K562 (cell line): ENCODE measurements around the gene ATG13. TPM values are rescaled to one million over a fixed set of nuclear protein-coding genes. Genes with fewer than 3 reads are reported as not detected.

ENCODE experiments used
- ATAC-seq: fragments of 200-7000 bp; cut with Tn5 transposase; 3 replicates; pipeline ENCODE4 v1.9.1; 2020; ENCODE audit warnings: moderate library complexity
- BruUV-seq: library from RNA; stranded (reverse); fragments of 400-500 nt; replicated peaks from 2 replicates; lab custom pipeline; 2021; lab: Mats Ljungman, UMichigan
- CTCF ChIA-PET: fragments of 300-600 bp; formaldehyde crosslinking; extraction: SDS; loops from one replicate; lab custom pipeline; 2021; ENCODE audit warnings: low intra/inter-chr PET ratio; lab: Yijun Ruan, JAX
- POLR2A ChIA-PET: fragments of 300-600, 350-650 bp; sonication (Branson Sonifier 250); formaldehyde crosslinking; extraction: SDS; loops from one replicate; lab custom pipeline; 2021; ENCODE audit warnings: antibody characterized with exemption, inconsistent platforms; lab: Yijun Ruan, JAX
- DNase-seq, 4 experiments: peaks; one replicate each; pipeline versions ENCODE4 v3.0.0 to v3.0.0-alpha.2; 2011 to 2018; ENCODE audit warnings: low spot score in 3 of 4, mixed read lengths in 3 of 4; ENCODE audit errors: extremely low read depth in 1 of 4
- FAIRE-seq: peaks from 2 replicates; lab custom pipeline; 2011; peaks lifted over from hg19 to GRCh38; lab: Jason Lieb, UNC
- H2AFZ ChIP-seq: 2 replicates; pipeline ENCODE4 v1.6.0; 2011; ENCODE audit warnings: low read depth, low read length, control low read depth, inconsistent platforms
- H3K27ac ChIP-seq: fragments of 200-600 bp; 3 replicates; pipeline ENCODE4 v1.8.0; 2011; ENCODE audit warnings: low read depth, mild to moderate bottlenecking, control low read depth, inconsistent platforms, low read length, moderate library complexity, mixed read lengths; ENCODE audit errors: extremely low read depth
- H3K27me3 ChIP-seq, 2 experiments: fragments of 300-600 bp in 1 of 2; 2 replicates in 1 of 2; 3 replicates in 1 of 2; pipeline versions ENCODE4 v1.6.0 to v1.8.0; 2011; ENCODE audit warnings: inconsistent platforms in 2 of 2, low read length in 2 of 2, mild to moderate bottlenecking in 1 of 2, mixed read lengths in 1 of 2, moderate library complexity in 1 of 2; ENCODE audit not compliant: control insufficient read depth in 2 of 2, insufficient read depth in 2 of 2
- H3K36me3 ChIP-seq: fragments of 300-600 bp; 3 replicates; pipeline ENCODE4 v1.8.0; 2011; ENCODE audit warnings: mild to moderate bottlenecking, low read length, inconsistent platforms; ENCODE audit not compliant: control insufficient read depth, insufficient read depth
- H3K4me1 ChIP-seq, 2 experiments: fragments of 200-600 bp in 1 of 2; replicated peaks in 1 of 2; 2 replicates in 1 of 2; 3 replicates in 1 of 2; pipeline versions ENCODE4 v1.5.1 to v1.8.0; 2011; ENCODE audit warnings: inconsistent platforms in 2 of 2, low read length in 2 of 2, mild to moderate bottlenecking in 1 of 2, mixed read lengths in 1 of 2, moderate library complexity in 1 of 2; ENCODE audit not compliant: control insufficient read depth in 2 of 2, insufficient read depth in 2 of 2
- H3K4me2 ChIP-seq: 2 replicates; pipeline ENCODE4 v1.6.1; 2011; ENCODE audit warnings: low read length, control low read depth, inconsistent platforms, mixed read lengths; ENCODE audit not compliant: insufficient read depth
- H3K4me3 ChIP-seq: fragments of 200-600 bp; sonication (generic), shearing (Covaris generic); 2 replicates; pipeline ENCODE4 v1.5.1; 2016; ENCODE audit warnings: control low read depth, inconsistent platforms
- H3K79me2 ChIP-seq: fragments of 200-600 bp; 3 replicates; pipeline ENCODE4 v1.8.0; 2011; ENCODE audit warnings: low read length, inconsistent platforms; ENCODE audit not compliant: control insufficient read depth, insufficient read depth
- H3K9ac ChIP-seq, 2 experiments: 2 replicates each; pipeline versions ENCODE4 v1.6.0 to v1.6.1; 2011; ENCODE audit warnings: low read depth in 2 of 2, low read length in 2 of 2, control low read depth in 1 of 2, inconsistent platforms in 1 of 2, mild to moderate bottlenecking in 1 of 2, mixed read lengths in 1 of 2; ENCODE audit not compliant: insufficient read depth in 1 of 2
- H3K9me1 ChIP-seq: one replicate; pipeline ENCODE4 v1.6.0; 2011; ENCODE audit warnings: inconsistent platforms, mild to moderate bottlenecking, low read length, moderate library complexity; ENCODE audit not compliant: control insufficient read depth, insufficient read depth
- H3K9me3 ChIP-seq: replicated peaks from 2 replicates; pipeline ENCODE4 v1.5.1; 2011; ENCODE audit warnings: low read depth, low read length, inconsistent platforms; ENCODE audit not compliant: control insufficient read depth, insufficient read depth
- H4K20me1 ChIP-seq: replicated peaks from 2 replicates; pipeline ENCODE4 v1.6.1; 2011; ENCODE audit warnings: low read length, inconsistent platforms, mixed read lengths; ENCODE audit not compliant: control insufficient read depth, insufficient read depth
- CEBPB ChIP-seq: fragments of 450-650 bp; IDR thresholded peaks from 2 replicates; pipeline ENCODE4 v1.6.1; 2016; ENCODE audit warnings: missing genetic modification characterization, missing compliant biosample characterization
- DMBX1 ChIP-seq: fragments of 250-450 bp; sonication (Bioruptor Pico); IDR thresholded peaks from 2 replicates; pipeline ENCODE4 v1.8.0; 2022; ENCODE audit warnings: inconsistent platforms, mild to moderate bottlenecking, moderate library complexity, borderline replicate concordance
- HNRNPL ChIP-seq: fragments of 200-400 bp; formaldehyde crosslinking; IDR thresholded peaks from 2 replicates; pipeline ENCODE4 v1.6.1; 2017; ENCODE audit warnings: low read depth, mild to moderate bottlenecking, low read length
- MBD2 ChIP-seq: sonication (generic); IDR thresholded peaks from 2 replicates; pipeline ENCODE4 v1.6.1; 2016; ENCODE audit warnings: low read depth, borderline replicate concordance
- POLR2AphosphoS5 ChIP-seq: IDR thresholded peaks from 2 replicates; pipeline ENCODE4 v1.6.1; 2011; ENCODE audit warnings: mild to moderate bottlenecking, low read depth, low read length, moderate library complexity; ENCODE audit not compliant: control insufficient read depth, insufficient read depth
- RBFOX2 ChIP-seq: fragments of 200-400 bp; formaldehyde crosslinking; IDR thresholded peaks from 2 replicates; pipeline ENCODE4 v1.6.1; 2017; ENCODE audit warnings: low read depth, mild to moderate bottlenecking, low read length, moderate library complexity
- WGBS: fragments of 100-300 bp; shearing (Covaris generic); methylation state at CpG from one replicate; pipeline ENCODE4 v1.1.6; 2016; ENCODE audit warnings: low coverage, mixed read lengths; ENCODE audit not compliant: insufficient coverage; ENCODE audit errors: missing lambda C conversion rate; 5-methylcytosine and 5-hydroxymethylcytosine counted together
- in situ Hi-C: fragments of 300-500 bp; cut with MboI; formaldehyde crosslinking; loops from 4 replicates; pipeline ENCODE4 v1.15.0; 2018; ENCODE audit warnings: inconsistent platforms, mixed read lengths
- intact Hi-C: fragments of 100-400 bp; cut with micrococcal nuclease; formaldehyde crosslinking; loops from 2 replicates; pipeline ENCODE4 v1.14.2; 2022
- polyA plus RNA-seq, 8 experiments: library from polyadenylated mRNA; depleted of rRNA in 4 of 8; stranded (reverse) in 5 of 8; unstranded in 3 of 8; fragments of >200 nt; fragmentation: Nextera tagmentation in 2 of 8; fragmentation: Illumina TruSeq in 1 of 8; extraction: Ambion mirVana in 2 of 8; extraction: Trizol in 1 of 8; gene quantifications; 2 replicates each; pipeline versions ENCODE4 v1.2.1 to v1.2.3, GENCODE V29; 2011 to 2014; ENCODE audit warnings: inconsistent platforms in 1 of 8, missing spikeins in 1 of 8
- total RNA-seq, 7 experiments: library from RNA; depleted of rRNA in 6 of 7; stranded (reverse); fragments of >200 nt in 6 of 7; fragmentation: Illumina TruSeq in 2 of 7; extraction: Trizol in 2 of 7; gene quantifications; 2 replicates each; pipeline versions ENCODE4 v1.2.1 to v1.2.3, GENCODE V29; 2011 to 2021; ENCODE audit warnings: low replicate concordance in 1 of 7
- TF ChIP-seq, protein P1 (sequence below), 2 experiments: fragments of 450-650 bp in 1 of 2; sonication (generic) in 1 of 2; formaldehyde crosslinking; conservative IDR thresholded peaks; 2 replicates each; pipeline versions ENCODE4 v1.4.0 to v1.8.1; 2020 to 2022; ENCODE audit warnings: mild to moderate bottlenecking in 1 of 2, missing genetic modification reagents in 1 of 2
- TF ChIP-seq, protein P2 (sequence below): sonication (generic); formaldehyde crosslinking; IDR thresholded peaks from 2 replicates; pipeline ENCODE4 v1.8.1; 2023; ENCODE audit warnings: mild to moderate bottlenecking, missing genetic modification reagents

ATG13 gene
- total and polyA plus RNA-seq, 9 of the 15 experiments (the other 6 are each of a cell fraction or from before 2014, with no cell fraction given) = 13.1 to 61.5 (median 36.5) TPM

DNA sequence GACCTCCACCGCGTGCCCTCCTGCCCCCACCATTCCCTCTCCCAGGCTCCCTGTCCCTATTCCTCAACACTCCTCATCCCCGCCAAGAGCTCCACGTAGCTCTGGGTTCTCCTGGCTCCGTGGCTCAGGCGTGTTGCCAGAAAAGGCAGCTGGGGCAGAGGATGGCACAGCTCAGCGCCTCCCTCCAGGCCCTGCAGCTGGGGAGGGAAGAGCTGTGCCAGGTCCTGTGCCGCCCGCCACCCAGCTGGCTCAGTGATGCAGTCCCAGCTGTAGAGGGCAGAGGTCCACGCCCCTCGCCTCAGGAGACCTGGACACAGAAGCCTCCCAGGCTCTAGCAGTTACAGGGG is 78.8 kb downstream of the ATG13 start:
- intact Hi-C loops (no loop called here), in situ Hi-C loops (no loop called here)
- no peak for FAIRE-seq
- H3K4me3 ChIP-seq = no peak overlapping the region
- TF ChIP-seq, protein P1, sequence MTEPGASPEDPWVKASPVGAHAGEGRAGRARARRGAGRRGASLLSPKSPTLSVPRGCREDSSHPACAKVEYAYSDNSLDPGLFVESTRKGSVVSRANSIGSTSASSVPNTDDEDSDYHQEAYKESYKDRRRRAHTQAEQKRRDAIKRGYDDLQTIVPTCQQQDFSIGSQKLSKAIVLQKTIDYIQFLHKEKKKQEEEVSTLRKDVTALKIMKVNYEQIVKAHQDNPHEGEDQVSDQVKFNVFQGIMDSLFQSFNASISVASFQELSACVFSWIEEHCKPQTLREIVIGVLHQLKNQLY (CRISPR knock-in tag; conservative IDR thresholded peaks at IDR 0.05) = no peak
- TF ChIP-seq RBFOX2 (peak; percentile 46; the same call in 1 of the 2 replicates), HNRNPL (no peak), MBD2 (no peak), DMBX1 (CRISPR knock-in tag) (no peak), CEBPB (tag) (no peak), POLR2AphosphoS5 (no peak)
- TF ChIP-seq, protein P2, sequence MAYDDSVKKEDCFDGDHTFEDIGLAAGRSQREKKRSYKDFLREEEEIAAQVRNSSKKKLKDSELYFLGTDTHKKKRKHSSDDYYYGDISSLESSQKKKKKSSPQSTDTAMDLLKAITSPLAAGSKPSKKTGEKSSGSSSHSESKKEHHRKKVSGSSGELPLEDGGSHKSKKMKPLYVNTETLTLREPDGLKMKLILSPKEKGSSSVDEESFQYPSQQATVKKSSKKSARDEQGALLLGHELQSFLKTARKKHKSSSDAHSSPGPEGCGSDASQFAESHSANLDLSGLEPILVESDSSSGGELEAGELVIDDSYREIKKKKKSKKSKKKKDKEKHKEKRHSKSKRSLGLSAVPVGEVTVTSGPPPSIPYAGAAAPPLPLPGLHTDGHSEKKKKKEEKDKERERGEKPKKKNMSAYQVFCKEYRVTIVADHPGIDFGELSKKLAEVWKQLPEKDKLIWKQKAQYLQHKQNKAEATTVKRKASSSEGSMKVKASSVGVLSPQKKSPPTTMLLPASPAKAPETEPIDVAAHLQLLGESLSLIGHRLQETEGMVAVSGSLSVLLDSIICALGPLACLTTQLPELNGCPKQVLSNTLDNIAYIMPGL (CRISPR knock-in tag) = no peak
- H3K27ac ChIP-seq = no peak overlapping the region
- H2AFZ ChIP-seq = no peak overlapping the region
- ChIA-PET POLR2A (interaction anchor here (1.1 to 1.8 kb wide), 5 partner anchors 10 to 22 kb away, joined by 3 to 4 read pairs (median 3); no protein-coding TSS in a partner anchor), CTCF (no interaction called here)
- H3K4me1 ChIP-seq = peaks cover 24 to 33% of the 10 kb centered on the region in 2 experiments; a peak in 4 of 5 replicates
- H3K79me2 ChIP-seq = peaks cover 28% of the 10 kb centered on the region
- peaks cover 28% of the 10 kb centered on the region; the same call in 2 of the 3 replicates for H3K36me3 ChIP-seq
- no peak for DNase-seq
- no peaks in the 10 kb centered on the region for H3K27me3 ChIP-seq
- no peaks in the 10 kb centered on the region for H3K9me1 ChIP-seq
- no peaks in the 10 kb centered on the region for H3K9me3 ChIP-seq
- no TSS peak for BruUV-seq
- WGBS = 92% methylated on average over 9 of the region's 11 CpGs
- ATAC-seq = no peak
- H3K4me2 ChIP-seq = no peak overlapping the region
- no peaks in the 10 kb centered on the region for H4K20me1 ChIP-seq
- H3K9ac ChIP-seq = peak overlapping the region in 1 of 2 experiments; percentile 73; a peak in 2 of 4 replicates
